Measurements from ENCODE around the gene TTC39A.

TTC39A gene

GRCh38 chr1:51296383-51297357 is 33.7 kb downstream of the TTC39A start:
- DNase-seq: peak; percentile 88

- DNase-seq: no peak
Measured at GRCh38 chr1:51295926-51296325, 34.4 kb downstream of the TTC39A start.

GRCh38 chr1:51294566-51295184 is 35.7 kb downstream of the TTC39A start:
- DNase-seq: no peak

- DNase-seq: no peak
Measured at GRCh38 chr1:51293898-51294515, 36.4 kb downstream of the TTC39A start.

GRCh38 chr1:51290489-51290847 is 39.9 kb downstream of the TTC39A start:
- DNase-seq: no peak

GRCh38 chr1:51289676-51290488 is 40.5 kb downstream of the TTC39A start:
- no peak for DNase-seq

GRCh38 chr1:51288578-51288977 is 41.8 kb downstream of the TTC39A start:
- no peak for DNase-seq

- DNase-seq: no peak
Measured at GRCh38 chr1:51287966-51288365, 42.4 kb downstream of the TTC39A start.

- DNase-seq: no peak
Measured at GRCh38 chr1:51285055-51285454, 45.3 kb downstream of the TTC39A start.

- DNase-seq: no peak
Measured at GRCh38 chr1:51284487-51284954, 45.8 kb downstream of the TTC39A start.

GRCh38 chr1:51283979-51284378 is 46.4 kb downstream of the TTC39A start:
- DNase-seq: no peak

GRCh38 chr1:51282605-51283004 is 47.8 kb downstream of the TTC39A start:
- no peak for DNase-seq

GRCh38 chr1:51281807-51282206 is 48.6 kb downstream of the TTC39A start:
- no peak for DNase-seq

GRCh38 chr1:51280321-51280978 is 49.9 kb downstream of the TTC39A start:
- DNase-seq: no peak

GRCh38 chr1:51276286-51276685 is 54.1 kb downstream of the TTC39A start:
- DNase-seq: no peak

GRCh38 chr1:51274676-51275075 is 55.7 kb downstream of the TTC39A start:
- no peak for DNase-seq

GRCh38 chr1:51272916-51273315 is 57.4 kb downstream of the TTC39A start:
- no peak for DNase-seq

GRCh38 chr1:51270751-51271150 is 59.6 kb downstream of the TTC39A start:
- DNase-seq: no peak

GRCh38 chr1:51268634-51269033 is 61.7 kb downstream of the TTC39A start:
- DNase-seq: no peak

- DNase-seq: no peak
Measured at GRCh38 chr1:51266791-51267190, 63.6 kb downstream of the TTC39A start.

GRCh38 chr1:51266181-51266580 is 64.2 kb downstream of the TTC39A start:
- no peak for DNase-seq

- DNase-seq: no peak
Measured at GRCh38 chr1:51265618-51266017, 64.7 kb downstream of the TTC39A start.
